GM10248 (cell line): ENCODE results near the gene RPRD1B.
A peak's percentile ranks its signal among the peaks of the same experiment; 100 is the strongest.

Experiments
- CTCF ChIA-PET: fragments of 300-600 bp; sonication (Branson Sonifier 250); formaldehyde crosslinking; extraction: SDS; loops from one replicate; lab custom pipeline; 2021; ENCODE audit warnings: antibody characterized with exemption; lab: Yijun Ruan, JAX
- POLR2A ChIA-PET: fragments of 350-650 bp; sonication (Branson Sonifier 250); formaldehyde crosslinking; extraction: SDS; loops from one replicate; lab custom pipeline; 2020; ENCODE audit warnings: antibody characterized with exemption; lab: Yijun Ruan, JAX
- DNase-seq: peaks from one replicate; pipeline ENCODE4 v3.0.0; 2012; ENCODE audit errors: extremely low spot score
- CTCF ChIP-seq: IDR thresholded peaks from 2 replicates; pipeline ENCODE4 v1.5.1; 2012; ENCODE audit warnings: mild to moderate bottlenecking, low read depth; ENCODE audit errors: extremely low read depth, missing control alignments, control extremely low read depth

Gene RPRD1B

DNA sequence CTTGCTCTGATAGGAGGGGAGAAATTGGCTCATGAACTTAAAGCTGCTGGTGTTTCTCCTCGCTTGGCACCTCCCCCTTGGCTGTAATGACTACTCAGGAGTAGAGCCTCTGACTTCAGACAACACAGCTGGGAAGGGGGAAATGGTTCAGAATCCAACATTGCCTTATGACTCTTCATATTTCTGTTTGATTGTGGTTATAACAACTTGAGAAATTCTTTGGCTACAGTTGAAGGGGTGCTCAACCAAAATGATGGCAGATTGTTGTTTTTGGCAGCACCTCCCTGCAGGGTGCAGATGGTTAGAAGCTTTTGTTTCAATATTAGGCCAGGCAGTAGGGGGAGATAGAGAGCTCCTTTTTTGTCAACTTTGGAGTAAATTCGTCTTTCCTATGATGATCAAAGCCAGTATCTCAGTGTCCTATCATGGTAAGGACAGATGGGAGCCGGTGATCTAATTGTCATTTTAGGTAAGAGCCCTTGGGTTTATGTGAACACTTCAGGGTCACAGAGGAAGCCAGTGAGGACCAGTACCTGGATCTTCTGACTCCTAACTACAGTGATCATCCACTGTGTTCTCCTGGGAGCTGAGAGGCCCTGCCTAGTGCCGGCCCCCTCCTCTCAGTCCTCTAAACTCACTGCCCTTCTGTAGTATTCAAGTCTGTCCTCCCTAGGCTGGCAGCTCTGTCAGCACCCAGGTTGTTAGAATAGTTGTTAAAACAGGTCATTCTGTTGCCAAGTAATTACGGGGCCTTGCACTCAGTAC lies 39.9 kb downstream of the RPRD1B start:
- ChIA-PET CTCF (interaction anchor here (0.7 to 8.8 kb wide), 51 partner anchors 11 to 895 kb away, joined by 3 to 144 read pairs (median 4); partner anchors contain the start of genes CTNNBL1 and TGM2), POLR2A (interaction anchor here (0.6 kb wide), 1 partner anchor 35 kb away, joined by 6 read pairs; no protein-coding TSS in a partner anchor)
- peak; percentile 46 for DNase-seq
- TF ChIP-seq CTCF: peak; percentile 58

- DNase-seq: no peak
- CTCF ChIA-PET: interaction anchor here (0.7 to 8.8 kb wide), 12 partner anchors 13 to 147 kb away, joined by 3 to 144 read pairs (median 26); no protein-coding TSS in a partner anchor
- no peak for TF ChIP-seq CTCF
- POLR2A ChIA-PET: interaction anchor here (0.7 kb wide), 1 partner anchor 27 kb away, joined by 3 read pairs; no protein-coding TSS in a partner anchor
Measured at GRCh38 chr20:38075161-38075998, 41.8 kb downstream of the RPRD1B start.

DNA sequence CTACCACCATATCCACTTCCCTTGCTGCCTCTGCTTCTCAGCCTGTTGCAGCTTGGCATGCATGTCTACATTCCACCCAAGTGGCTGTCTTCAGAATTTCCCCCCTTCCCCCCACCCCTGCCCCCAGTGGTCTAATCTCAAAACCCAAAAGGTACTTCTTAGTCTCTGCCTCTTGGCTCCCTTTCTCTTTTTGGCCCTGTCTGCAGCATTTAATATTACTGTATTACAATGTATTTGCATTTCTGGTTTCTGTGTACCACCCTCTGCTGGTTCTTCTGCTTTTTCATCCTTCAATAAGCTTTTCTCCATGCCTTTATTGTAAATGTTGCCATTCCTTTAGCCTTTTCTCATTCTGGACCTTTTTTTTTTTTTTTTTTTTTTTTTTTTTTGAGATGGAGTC lies 43.0 kb downstream of the RPRD1B start:
- no peak for TF ChIP-seq CTCF
- peak; percentile 23 for DNase-seq
- POLR2A ChIA-PET: interaction anchor here (0.7 to 1.2 kb wide), 2 partner anchors 18 to 26 kb away, joined by 3 read pairs; no protein-coding TSS in a partner anchor
- CTCF ChIA-PET: interaction anchor here (1.9 to 8.8 kb wide), 6 partner anchors 12 to 146 kb away, joined by 4 to 144 read pairs (median 72); no protein-coding TSS in a partner anchor

DNA sequence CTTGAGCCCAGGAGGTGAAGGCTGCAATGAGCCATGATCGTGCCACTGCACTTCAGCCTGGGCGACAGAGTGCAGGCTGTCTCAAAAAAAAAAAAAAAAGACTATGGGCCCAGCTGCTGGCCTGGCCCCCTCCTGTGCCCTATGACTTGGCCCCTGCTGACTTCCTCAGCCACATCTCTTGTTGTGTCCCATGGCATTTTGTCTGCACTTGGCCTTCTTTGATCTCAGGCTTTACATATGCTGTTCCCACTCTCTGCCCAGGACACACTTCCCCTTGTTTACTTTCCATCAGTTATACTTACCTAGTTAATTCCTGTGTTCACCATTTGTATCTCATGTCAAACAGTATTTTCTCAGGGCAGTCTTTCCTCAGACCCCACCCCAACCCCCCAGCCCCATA lies 44.5 kb downstream of the RPRD1B start:
- CTCF ChIA-PET: interaction anchor here (0.8 to 8.8 kb wide), 6 partner anchors 11 to 145 kb away, joined by 3 to 130 read pairs (median 4); no protein-coding TSS in a partner anchor
- TF ChIP-seq CTCF: no peak
- POLR2A ChIA-PET: no interaction called here
- DNase-seq: no peak

DNA sequence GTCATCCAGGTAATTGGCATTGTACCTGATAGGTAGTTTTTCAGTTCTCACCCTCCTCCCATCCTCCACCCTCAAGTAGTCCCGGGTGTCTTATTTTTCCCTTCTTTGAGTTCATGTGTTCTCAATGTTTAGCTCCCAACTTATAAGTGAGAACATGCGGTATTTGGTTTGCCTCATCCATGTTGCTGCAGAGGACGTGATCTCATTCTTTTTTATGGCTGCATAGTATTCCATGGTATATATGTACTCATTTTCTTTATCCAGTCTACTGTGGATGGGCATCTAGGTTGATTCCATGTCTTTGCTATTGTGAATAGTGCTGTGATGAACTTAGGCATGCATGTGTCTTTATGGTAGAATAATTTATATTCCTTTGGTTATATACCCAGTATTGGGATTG lies 45.8 kb downstream of the RPRD1B start:
- ChIA-PET POLR2A (no interaction called here), CTCF (interaction anchor here (0.9 to 8.8 kb wide), 6 partner anchors 10 to 143 kb away, joined by 4 to 103 read pairs (median 6); no protein-coding TSS in a partner anchor)
- no peak for TF ChIP-seq CTCF
- DNase-seq: no peak

GRCh38 chr20:38081575-38081974 lies 48.0 kb downstream of the RPRD1B start:
- ChIA-PET POLR2A (no interaction called here), CTCF (interaction anchor here (1.3 to 15.4 kb wide), 2 partner anchors 7 to 18 kb away, joined by 5 to 144 read pairs; no protein-coding TSS in a partner anchor)
- no peak for TF ChIP-seq CTCF
- no peak for DNase-seq
